NCI-H526 treated with DMSO at 0.1 percent for 48 hours (cell line): Measurements from ENCODE around the gene NEURL1.
"Not testable (repeated sequence)": the region's sequence is repeated elsewhere in the genome, so short reads cannot be mapped to it uniquely, and the experiment has no call there.

Experiments used
- DNase-seq: peaks from one replicate; lab custom pipeline; 2025; lab: John Stamatoyannopoulos, UW

NEURL1 gene

DNA sequence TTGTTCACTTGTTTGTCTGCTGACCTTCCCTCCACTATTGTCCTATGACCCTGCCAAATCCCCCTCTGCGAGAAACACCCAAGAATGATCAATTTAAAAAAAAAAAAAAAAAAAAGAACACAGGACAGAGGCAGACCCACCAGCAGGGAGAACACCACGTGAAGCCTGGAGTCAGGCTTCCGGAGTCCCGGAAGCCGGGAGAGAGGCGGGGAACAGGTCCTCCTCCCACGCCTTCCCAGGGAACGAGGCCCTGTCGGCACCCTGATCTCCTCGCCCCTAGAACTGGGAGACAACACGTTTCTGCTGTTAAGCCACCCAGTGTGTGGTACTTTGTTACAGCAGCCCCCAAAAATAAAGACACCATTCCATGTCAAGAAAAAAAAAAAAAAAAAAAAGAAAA is 114.6 kb downstream of the NEURL1 start:
- not testable (repeated sequence) for DNase-seq

DNA sequence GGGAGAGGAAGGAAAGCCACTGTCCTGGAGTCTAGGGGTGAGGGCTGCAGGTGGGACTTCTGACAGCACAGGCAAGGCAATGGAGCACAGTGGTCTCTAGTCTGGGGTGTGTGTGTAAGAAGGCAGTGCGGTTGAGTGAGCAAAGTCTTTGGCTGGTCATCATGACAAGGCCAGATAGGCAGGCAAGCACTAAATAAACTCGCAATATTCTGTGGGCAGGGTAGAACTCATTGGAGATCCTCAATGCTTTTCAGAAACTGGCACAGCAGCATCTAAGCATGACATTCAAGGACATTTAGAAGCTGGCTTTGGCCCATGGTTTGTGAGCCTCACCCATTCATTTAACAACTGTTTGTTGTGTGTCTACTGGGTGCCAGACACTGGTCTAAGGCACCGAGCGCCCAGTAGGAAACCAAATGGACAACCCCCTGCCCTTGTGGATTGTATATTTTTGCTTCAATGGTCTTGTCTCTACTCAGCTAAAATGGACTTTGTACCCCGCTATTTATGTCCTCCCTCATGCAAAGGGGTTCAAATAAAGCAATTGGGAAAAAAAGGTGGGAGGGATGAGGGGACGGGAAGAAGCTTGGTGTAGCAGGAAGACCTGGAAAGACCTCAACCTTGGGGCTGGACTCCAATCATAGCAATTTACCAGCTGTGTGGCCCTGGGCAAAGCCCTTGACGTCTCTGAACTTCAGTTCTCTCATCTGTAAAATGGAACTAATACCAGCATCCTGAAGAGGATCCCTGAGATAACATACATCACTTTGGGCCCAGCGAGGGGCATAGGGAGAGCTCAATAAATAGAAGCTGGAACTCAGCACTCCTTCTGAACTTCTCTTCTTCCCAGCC is 116.0 kb downstream of the NEURL1 start:
- no peak for DNase-seq

DNA sequence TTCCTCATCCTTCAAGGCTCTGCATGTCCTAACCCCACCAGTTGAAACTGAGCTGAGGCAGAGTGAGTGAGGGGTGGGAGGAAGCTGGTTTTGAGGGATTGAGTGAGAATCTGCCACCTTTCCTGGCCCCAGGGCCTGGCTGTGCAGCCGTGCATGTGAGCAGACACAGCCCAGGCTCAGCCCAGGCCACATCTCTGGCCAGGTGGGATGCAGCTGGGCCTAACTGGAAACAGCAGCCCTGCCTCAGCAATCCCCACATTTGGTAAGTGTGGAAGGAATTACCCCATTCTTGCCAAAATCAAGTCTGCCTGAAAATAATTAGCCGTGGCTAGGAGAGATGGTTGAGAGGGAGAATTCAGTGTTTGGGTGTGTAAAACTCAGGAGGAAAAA is 116.6 kb downstream of the NEURL1 start:
- no peak for DNase-seq

DNA sequence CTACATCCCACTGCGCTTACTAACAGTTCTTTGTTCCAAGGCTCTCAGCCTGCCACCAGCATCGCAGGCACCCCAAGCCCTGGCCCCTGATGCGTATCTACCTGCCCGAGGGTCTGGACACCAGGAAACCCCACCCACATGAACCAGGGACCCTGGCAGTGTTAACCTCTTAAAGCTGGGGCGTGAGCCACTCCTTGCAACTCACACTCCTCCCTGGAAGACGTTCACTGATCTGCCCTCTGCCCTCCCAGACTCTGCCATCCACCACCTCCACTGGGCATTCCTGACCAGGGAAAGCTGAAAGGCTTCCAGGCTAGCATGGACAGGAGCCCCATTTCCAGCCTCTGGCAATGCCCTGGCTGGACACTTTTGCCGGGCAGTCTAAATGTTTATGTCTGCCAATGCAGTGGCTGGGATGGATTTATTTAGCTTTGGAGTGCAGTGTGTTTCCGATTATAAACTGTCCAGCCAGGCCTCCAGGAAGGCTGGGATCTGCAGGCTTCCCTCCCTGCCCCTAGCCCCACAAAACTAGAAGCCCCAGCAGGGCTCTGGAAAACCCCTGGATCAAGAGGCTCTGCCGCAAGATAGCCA is 117.5 kb downstream of the NEURL1 start:
- DNase-seq: no peak

DNA sequence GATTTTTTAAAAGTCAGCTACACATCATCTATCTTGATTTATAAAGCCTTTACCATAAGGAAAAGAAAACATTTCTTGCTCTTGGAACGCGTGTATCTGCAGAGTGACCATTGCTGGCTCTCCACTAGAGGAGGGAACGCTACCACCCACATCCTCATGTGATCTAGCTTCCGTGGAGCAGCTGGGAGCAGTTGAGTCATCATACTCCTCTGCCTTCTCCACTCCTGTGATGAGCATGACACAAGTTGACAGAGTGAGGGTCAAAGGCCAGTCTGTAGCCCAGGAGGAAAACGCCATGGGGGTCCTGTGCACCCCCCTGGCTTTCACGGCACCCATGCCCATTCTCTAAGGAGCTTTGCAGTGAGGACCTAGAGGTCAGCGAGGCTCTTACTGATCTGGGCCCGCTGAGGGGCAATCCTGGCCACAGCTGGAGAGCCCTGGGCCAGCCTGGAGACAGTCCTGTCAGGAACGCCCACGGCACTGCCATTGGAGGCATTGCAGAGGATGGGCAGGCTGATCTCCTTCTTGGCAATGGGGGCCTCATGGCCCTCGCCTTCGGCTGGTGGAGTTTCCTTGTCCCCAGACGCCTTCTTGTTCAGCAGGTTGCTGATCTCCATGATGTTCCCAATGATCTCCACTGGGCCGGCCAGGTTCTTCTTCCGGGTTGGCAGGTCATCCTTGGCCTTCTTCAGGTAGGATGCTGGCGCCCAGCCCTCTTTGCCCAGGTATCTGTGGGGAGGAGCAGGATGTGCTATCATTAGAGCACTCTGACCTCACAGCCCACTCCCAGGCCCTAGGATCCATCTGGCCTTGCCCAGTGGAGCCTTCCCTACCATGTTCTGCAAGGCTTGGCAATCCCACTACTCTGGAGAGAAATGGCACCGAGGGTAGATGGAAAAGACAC is 119.2 kb downstream of the NEURL1 start:
- DNase-seq: no peak

DNA sequence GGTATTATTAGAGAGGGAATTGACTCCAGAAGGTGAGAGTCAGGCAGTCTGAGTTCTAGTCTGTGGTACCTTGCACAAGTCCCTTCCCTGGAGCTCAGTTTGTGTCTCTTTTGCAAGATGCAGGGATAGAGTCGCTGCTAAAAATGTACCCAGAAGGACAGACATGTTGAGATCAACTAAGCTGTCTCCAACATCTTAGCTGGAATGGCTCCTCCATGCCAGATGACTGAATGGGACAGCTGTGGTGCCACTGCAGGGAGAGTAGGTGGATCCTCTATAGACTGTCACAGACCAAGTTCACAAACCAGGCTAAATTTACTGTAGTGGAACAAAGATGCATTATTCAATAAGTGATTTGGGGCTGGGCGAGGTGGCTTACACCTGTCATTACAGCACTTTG is 120.1 kb downstream of the NEURL1 start:
- no peak for DNase-seq

DNA sequence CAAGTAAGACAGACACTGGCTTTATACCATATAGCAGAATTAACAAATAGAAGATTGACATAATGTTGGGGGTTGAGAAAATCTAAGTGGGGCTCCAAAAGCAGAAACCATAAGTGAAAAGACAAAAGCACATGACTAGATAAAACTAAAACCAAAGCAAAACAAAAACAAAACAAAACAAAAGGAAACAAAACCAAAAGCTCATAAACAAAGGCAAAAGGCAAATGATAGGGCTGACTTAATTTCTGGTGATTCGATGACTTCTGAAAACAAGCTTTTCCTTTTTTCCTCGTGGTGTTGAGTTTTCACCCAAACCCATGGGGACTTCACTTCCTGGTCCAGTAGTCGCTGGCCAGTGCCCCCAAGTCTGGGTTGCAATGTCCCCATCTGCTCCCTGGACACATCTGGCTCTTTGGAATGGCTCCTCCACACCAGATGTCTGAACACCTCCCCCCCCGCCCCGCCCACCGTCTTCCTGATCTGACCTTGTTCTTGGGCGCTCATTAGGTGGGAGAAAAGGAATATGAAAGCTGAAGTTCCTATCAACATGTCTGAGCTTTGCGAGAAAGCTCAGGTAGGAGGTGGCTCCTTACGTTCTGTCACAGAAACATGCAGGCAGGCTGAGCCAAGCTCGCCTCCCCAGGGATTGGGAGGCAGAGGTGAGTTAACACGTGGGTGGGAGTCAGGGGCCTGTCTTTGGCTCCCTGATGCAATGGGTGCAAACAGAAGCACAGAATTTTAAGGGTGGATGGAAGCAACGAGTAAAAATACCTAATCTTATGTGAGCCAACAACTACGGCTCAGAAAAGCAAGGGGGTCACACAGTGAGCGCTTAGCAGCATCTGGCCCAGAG is 121.0 kb downstream of the NEURL1 start:
- DNase-seq: no peak

DNA sequence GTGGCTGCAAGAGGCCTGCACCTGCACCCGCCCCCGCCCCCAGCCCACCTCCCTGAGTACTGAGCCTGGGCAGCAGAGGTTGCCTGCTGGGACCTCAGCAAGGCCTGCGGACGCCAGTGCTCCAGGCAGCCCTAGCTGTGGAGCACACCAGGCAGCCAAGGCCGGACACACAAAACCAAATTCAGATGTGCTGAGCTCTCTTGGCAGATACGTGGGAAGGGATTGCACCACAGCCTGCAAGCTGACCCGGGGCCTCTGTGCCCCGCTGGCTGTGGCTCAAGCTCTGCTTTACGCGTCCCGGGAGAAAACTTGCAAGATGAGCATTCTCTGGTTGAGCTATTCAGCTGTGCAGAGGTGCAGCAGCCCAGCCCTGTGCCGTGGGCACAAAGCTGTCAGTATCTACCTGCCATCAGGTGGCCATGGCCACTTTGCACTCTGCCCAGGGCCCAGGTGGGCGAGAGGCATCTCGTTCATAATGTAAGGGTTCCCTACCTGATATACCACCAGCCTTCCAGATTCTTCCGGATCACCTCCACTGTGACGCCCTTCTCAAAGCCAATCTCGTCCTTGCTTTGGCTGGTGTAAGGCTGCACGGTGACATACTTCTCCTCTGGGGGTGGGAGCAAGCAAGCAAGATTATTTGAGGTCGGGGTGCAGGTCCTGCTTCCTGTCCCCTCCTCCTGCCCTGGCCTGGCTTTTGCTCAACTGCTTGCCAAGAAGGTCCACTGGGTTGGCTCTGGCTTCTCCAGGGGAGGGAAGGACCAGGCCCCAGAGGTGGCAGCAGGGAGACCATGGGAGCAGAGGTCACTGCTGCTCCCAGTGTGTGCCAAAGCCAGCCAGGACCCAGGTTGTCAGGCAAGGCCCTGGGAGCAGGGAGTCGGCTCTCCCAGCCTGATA is 123.4 kb downstream of the NEURL1 start:
- no peak for DNase-seq

DNA sequence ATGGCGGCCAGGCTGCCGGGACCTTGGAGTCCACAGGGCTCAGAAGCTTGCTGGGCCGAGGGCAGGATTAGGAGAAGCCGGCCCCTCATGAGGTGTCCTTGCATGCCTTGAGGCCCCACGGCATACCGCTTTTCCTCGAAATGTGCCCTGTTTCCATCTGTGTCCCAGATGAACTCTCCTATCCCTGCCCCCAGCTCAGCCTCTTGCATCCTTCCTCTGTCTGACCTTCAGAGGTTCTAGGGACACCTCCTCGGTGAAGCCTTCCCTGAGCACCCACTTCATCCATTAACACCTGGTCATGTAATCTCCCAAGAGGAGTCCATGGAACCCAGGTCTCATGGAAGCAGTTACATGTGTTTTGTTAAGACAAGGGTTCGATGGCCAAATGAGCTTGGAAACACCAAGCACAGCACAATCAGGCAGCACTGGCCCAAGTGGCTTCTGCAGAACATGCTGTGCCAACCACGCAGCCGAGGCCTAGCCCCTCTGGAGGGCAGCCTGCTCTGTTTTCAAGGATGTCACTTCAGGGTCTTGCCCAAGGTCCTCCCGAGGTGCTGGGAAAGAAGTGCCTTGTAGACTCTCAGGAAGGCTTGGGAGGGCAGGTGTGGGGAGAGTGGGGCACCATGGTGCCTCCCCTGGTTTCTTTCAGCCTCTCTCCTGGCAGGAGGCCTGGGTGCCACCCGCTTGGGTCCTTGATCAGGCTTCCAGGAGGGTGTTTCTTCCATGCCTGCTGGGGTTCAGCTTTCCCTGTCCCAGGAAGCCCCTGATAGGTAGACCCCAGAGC is 124.3 kb downstream of the NEURL1 start:
- DNase-seq: no peak

DNA sequence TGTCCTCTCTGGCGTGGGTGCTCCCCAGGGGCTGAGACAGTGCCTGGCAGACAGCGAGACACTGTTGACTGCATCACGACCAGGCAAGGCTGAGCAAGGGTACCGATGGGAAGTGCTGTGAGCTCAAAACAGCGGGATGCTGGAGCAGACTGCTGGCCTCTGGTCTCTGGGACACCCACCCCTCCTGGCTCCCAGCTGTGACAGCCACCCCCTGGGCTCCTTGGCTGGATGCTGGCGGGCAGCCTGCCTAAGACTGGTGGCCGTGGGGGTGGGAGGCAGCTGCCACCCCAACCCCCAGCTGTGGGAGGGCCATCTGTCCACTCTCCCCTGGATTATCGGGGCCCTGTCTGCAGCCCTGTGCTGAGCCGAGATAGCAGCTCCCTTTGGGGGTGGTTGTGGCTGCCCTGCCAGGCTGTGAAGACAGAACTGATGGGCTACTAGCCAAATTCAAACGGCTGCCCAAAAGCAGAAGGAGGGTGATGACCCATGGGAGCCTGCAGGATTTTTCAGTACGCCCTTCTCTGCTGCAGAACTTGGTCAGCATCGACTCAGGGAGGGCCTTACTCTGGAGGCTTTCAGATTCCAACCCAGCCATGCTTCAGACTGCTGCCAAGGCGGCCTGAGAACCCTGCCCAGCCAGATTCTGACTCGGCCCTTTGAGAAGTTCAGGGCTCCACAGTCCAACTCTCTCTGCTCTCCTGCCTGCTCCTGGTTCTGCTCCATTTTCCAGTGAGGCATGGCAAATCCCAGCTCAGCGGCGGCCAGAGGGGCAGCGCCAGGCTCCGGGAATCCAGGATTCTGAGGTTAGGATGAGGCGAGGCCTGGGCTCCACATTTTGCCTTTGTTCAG is 125.3 kb downstream of the NEURL1 start:
- DNase-seq: no peak

DNA sequence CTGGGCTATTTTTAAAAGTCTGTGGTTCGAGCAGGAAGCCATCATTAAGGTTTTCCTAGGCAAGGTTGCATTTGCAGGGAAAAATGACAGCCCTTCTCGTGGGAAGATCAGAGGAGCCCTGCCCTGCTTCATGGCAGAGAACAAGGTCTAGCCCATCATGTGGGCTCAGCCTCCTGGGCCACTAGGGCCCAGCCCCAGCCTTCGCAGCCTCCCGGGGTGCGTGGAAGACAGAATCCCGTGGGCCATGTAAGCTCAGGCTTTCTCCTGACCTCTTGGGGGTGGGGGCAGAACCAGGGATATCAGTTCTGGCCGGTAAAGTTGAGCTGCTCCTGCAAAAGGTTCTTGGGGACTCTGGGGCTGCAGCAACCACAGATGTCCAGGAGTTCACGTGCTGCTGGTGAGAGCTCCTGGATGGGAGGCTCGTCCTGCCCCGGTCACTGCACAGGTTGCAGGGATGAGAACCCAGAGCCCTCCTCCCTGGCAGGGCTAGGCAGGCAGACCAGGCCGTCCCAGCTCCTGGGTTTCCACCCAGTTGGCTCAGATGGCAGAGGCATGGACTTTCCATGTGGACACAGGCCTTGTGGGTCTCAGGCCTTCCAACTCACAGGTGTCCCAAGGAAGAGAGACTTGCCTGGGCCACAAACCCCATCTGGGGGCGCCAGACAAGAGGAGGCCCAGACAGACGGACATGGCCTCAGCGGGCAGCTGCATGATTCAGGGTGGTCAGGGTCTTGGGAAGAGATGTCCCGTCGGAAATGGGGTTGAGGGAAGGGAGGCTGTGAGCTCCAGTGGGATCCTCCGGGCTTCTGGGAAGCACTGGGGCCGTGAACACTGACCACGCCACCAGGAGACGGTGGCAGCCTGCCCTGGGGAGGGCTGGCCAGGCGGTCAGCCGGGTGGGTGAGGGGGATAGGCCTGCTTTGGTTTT is 126.2 kb downstream of the NEURL1 start:
- DNase-seq: no peak

DNA sequence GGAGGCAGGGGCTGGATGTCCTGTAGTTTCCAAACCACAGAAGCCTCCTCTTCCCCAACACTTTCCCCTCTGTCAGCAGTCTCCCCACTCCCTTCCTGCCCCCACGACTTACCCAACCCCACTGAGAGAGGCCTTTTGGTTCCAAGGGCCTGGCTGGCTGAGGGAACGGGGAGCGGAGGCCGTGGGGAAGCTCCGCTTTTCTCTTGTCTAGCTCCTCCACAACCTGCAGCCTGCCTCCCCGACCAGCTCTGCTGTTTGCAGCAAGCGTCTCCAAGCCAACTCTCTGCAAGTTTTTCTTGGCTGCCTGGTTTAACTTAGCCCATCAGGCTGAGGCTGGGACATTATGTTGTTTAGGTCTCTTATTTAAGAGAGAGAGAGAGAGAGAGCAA is 126.8 kb downstream of the NEURL1 start:
- no peak for DNase-seq

DNA sequence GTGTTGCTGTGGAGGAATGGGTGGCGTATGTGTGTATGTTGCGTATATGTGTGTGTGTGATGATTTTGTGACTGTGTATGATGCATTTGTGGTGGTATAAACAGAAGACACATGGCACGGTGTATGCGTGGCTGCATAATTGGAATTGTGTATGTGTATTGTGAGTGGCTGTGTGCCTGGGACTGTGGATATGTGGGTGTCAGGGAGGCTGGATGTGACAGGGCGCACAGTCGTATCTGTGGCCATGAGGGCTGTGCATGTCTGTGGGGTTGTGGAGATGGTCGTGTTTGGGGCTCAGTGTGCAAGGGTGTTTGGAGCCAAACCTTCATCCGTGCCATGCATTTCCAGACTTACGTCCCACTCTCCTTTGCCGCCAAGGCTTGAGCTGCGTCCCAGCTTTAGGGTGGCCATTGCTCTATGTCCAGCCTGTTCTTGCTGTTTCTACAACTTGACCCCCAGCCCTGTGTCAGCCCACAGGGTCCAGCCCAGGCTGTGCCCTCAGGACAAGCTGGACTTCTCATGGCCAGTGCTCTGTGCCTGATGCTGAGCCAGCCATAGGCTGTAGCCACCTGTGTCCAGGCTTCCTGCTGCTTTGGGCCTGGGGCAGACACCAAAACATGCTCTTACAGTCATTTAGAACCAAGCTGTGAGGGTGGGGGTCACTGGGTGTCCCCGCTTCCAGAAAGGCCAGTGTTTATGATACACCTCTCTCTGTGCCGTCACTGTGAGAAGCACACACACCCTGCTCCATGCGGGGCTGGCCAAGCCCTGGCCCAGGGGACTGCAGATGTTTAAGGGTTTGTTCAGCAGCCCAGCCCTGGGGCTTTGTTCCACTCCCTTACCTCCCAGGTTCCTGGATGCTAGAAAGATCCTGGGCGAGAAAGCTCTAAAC is 127.6 kb downstream of the NEURL1 start:
- DNase-seq: no peak

DNA sequence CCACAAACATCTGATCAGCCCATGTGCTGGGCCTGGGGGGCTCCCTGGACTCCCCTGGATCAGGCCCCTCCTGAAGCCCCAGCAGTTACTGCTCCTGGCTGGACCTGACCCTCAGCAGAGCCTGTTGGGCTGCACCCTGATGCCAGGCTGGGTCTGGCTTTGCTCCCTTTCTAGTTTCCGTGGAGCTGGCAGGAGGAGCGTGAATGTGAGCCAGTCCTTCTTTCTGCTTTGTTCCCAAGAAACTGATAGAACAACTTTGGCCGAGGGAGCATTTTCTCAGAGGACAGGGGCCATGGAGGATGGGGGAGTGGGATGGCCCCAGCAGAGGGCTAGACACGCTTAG is 128.2 kb downstream of the NEURL1 start:
- no peak for DNase-seq

DNA sequence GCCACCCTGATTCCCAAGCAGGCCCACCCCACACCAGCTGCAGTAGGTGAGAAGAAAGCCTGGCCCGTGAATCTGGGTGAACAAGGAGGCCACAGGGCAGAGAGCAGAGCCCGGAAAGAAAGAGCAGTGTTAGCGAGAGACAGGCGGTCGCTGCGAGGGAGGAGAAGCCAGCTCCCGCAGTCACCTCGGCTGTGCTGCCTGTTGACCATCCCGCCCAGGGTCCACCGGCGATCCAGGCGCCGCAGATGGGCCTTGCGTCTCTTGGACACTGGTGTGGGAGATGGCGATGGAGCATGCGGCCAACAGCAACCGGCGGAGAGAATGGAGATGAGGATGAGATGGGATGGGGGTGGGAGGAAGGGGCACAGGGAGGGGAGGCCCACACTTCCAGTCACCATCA is 128.8 kb downstream of the NEURL1 start:
- DNase-seq: no peak

DNA sequence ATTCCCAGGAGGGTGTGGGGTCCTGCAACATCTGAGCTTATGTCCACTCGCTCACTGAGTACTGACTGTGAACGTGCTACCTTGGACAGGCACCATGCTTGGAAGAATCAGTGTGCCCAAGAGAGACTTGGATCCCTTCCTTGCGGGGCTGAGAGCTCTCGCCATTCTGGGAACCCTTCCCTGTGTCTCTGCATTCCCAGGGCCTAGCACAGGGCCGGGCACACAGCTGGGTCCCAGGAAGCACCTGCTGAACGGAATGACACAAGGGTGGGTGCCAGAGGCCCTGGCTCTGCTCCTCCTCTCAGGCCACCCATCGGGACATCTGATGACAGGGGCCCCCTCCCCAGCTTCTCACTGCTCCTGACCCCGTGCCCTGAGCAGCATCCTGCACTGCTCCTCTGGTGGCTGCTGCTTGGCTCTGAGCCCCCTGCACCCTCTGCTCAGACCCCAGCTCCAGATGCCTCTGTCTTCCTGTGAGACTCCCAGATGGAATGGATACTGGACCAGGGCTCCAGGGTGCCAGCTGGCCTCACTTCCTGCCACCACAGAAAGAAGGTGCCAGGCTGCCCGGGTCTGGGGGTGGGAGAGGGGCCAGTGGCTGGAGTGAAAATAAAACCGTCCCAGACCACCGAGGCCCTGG is 129.6 kb downstream of the NEURL1 start:
- DNase-seq: no peak

DNA sequence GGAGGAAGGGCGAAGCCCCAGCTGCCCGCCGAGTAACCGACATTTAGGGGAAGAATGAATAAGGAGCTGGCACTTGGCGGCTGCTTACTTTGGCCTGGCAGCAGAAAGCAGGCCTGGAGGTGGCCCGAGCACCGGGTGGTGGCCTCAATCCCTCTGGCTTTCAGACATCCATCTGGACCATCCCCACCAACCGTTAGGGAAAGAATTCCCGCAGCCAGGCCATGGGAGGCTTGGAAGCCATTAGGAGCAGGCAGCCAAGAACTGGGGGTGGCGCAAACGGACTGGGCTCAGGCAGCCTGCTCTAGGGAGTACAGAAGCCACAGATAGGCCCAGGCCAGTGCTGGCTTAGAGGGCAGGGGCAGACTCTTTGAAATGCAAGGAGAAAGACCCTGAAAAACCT is 132.7 kb downstream of the NEURL1 start:
- DNase-seq: no peak
